ENCODE data around the gene FSTL4. TPM values are rescaled to one million over a fixed set of nuclear protein-coding genes. Genes with fewer than 3 reads are reported as not detected.

Gene FSTL4
- polyA plus RNA-seq, 1 donor from 2014 or later: 0.57 TPM

DNA sequence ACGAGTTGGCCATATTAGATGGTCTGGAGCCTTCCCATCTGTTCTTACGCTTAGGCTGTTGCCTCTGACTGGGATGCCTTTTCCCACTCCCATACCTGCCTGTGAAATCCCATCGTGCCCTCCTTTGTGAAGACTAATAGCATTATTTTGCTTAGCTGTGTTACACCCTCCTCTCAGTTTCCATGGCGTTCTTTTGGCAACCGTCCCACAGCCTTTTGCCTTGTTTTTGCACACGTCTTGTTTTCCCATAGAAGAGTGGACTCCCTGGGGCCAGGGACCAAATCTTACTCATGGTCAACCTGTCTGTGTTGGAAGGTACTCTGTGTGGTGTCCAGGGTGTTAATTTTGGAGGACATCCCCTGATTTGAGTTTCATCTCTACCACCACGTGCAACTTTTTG is 318.4 kb downstream of the FSTL4 start:
- Histone ChIP-seq H3K4me2 (ENCODE audit: low read length) (no peak overlapping the region), H3K9ac (ENCODE audit: low read length) (no peak overlapping the region), H3K79me2 (replicated peaks; ENCODE audit: insufficient read depth, low read length) (no peaks in the 10 kb centered on the region), H3K27me3 (ENCODE audit: insufficient read depth, low read depth, low read length) (no peaks in the 10 kb centered on the region), H3K4me3 (ENCODE audit: low read length) (no peak overlapping the region), H3K36me3 (ENCODE audit: insufficient read depth, low read length) (no peaks in the 10 kb centered on the region), H2AFZ (ENCODE audit: low read depth, low read length) (no peak overlapping the region), H3F3A (ENCODE audit: insufficient read depth, low read length, poor library complexity, severe bottlenecking) (no peaks in the 10 kb centered on the region), H3K27ac (ENCODE audit: low read length) (no peak overlapping the region), H3K9me3 (ENCODE audit: low read length) (no peaks in the 10 kb centered on the region), H3K9me2 (ENCODE audit: insufficient read depth, low read length) (no peaks in the 10 kb centered on the region), H4K20me1 (ENCODE audit: insufficient read depth) (no peaks in the 10 kb centered on the region)
- TF ChIP-seq POLR2AphosphoS5 (IDR thresholded peaks at IDR 0.05) (no peak), RAD21 (conservative IDR thresholded peaks at IDR 0.05) (no peak), EP300 (conservative IDR thresholded peaks at IDR 0.05; ENCODE audit: poor library complexity, severe bottlenecking) (no peak), SMC3 (conservative IDR thresholded peaks at IDR 0.05; ENCODE audit: poor library complexity) (no peak), TAF1 (IDR thresholded peaks at IDR 0.05; ENCODE audit: low read depth) (no peak), EZH2 (IDR thresholded peaks at IDR 0.05; ENCODE audit: borderline replicate concordance, insufficient read depth, low read length, poor library complexity, severe bottlenecking) (no peak), MXI1 (conservative IDR thresholded peaks at IDR 0.05; ENCODE audit: poor library complexity, severe bottlenecking) (no peak)
- TF ChIP-seq, protein P1, sequence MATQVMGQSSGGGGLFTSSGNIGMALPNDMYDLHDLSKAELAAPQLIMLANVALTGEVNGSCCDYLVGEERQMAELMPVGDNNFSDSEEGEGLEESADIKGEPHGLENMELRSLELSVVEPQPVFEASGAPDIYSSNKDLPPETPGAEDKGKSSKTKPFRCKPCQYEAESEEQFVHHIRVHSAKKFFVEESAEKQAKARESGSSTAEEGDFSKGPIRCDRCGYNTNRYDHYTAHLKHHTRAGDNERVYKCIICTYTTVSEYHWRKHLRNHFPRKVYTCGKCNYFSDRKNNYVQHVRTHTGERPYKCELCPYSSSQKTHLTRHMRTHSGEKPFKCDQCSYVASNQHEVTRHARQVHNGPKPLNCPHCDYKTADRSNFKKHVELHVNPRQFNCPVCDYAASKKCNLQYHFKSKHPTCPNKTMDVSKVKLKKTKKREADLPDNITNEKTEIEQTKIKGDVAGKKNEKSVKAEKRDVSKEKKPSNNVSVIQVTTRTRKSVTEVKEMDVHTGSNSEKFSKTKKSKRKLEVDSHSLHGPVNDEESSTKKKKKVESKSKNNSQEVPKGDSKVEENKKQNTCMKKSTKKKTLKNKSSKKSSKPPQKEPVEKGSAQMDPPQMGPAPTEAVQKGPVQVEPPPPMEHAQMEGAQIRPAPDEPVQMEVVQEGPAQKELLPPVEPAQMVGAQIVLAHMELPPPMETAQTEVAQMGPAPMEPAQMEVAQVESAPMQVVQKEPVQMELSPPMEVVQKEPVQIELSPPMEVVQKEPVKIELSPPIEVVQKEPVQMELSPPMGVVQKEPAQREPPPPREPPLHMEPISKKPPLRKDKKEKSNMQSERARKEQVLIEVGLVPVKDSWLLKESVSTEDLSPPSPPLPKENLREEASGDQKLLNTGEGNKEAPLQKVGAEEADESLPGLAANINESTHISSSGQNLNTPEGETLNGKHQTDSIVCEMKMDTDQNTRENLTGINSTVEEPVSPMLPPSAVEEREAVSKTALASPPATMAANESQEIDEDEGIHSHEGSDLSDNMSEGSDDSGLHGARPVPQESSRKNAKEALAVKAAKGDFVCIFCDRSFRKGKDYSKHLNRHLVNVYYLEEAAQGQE (IDR thresholded peaks at IDR 0.05; ENCODE audit: borderline replicate concordance): no peak
- TF ChIP-seq, protein P2, sequence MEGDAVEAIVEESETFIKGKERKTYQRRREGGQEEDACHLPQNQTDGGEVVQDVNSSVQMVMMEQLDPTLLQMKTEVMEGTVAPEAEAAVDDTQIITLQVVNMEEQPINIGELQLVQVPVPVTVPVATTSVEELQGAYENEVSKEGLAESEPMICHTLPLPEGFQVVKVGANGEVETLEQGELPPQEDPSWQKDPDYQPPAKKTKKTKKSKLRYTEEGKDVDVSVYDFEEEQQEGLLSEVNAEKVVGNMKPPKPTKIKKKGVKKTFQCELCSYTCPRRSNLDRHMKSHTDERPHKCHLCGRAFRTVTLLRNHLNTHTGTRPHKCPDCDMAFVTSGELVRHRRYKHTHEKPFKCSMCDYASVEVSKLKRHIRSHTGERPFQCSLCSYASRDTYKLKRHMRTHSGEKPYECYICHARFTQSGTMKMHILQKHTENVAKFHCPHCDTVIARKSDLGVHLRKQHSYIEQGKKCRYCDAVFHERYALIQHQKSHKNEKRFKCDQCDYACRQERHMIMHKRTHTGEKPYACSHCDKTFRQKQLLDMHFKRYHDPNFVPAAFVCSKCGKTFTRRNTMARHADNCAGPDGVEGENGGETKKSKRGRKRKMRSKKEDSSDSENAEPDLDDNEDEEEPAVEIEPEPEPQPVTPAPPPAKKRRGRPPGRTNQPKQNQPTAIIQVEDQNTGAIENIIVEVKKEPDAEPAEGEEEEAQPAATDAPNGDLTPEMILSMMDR (IDR thresholded peaks at IDR 0.05; ENCODE audit: poor library complexity, severe bottlenecking): no peak

DNA sequence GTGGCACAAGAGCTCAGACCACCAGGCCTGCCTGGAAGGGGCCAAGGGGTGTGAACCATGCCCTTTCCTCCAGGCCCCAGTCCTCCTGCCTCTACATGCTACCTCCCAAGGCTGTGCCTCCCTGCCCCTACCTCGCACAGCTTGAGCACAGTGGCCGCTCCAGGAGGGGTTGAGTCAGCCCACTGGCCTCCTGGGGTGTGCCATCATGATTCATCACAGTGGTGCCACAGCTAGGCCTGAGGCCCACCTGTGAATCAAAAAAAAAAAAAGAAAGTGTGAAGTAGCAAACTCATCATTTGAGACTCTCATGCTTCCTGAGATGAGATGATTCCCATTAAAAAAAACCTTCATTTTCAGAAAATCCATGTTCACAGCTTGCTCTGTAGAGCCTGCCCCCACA is 320.0 kb downstream of the FSTL4 start:
- H4K20me1 ChIP-seq (ENCODE audit: insufficient read depth): no peaks in the 10 kb centered on the region
- H3F3A ChIP-seq (ENCODE audit: insufficient read depth, low read length, poor library complexity, severe bottlenecking): no peaks in the 10 kb centered on the region
- H2AFZ ChIP-seq (ENCODE audit: low read depth, low read length): no peak overlapping the region
- no peaks in the 10 kb centered on the region for H3K9me2 ChIP-seq (ENCODE audit: insufficient read depth, low read length)
- H3K4me2 ChIP-seq (ENCODE audit: low read length): no peak overlapping the region
- H3K36me3 ChIP-seq (ENCODE audit: insufficient read depth, low read length): no peaks in the 10 kb centered on the region
- H3K27me3 ChIP-seq (ENCODE audit: insufficient read depth, low read depth, low read length): no peaks in the 10 kb centered on the region
- H3K79me2 ChIP-seq (replicated peaks; ENCODE audit: insufficient read depth, low read length): no peaks in the 10 kb centered on the region
- H3K9me3 ChIP-seq (ENCODE audit: low read length): no peaks in the 10 kb centered on the region
- TF ChIP-seq, protein P1 (IDR thresholded peaks at IDR 0.05; ENCODE audit: borderline replicate concordance): no peak
- no peak for TF ChIP-seq RAD21 (conservative IDR thresholded peaks at IDR 0.05)
- TF ChIP-seq EZH2 (IDR thresholded peaks at IDR 0.05; ENCODE audit: borderline replicate concordance, insufficient read depth, low read length, poor library complexity, severe bottlenecking): no peak
- TF ChIP-seq SMC3 (conservative IDR thresholded peaks at IDR 0.05; ENCODE audit: poor library complexity): no peak
- TF ChIP-seq TAF1 (IDR thresholded peaks at IDR 0.05; ENCODE audit: low read depth): no peak
- TF ChIP-seq, protein P2 (IDR thresholded peaks at IDR 0.05; ENCODE audit: poor library complexity, severe bottlenecking): no peak
- no peak for TF ChIP-seq EP300 (conservative IDR thresholded peaks at IDR 0.05; ENCODE audit: poor library complexity, severe bottlenecking)
- no peak for TF ChIP-seq POLR2AphosphoS5 (IDR thresholded peaks at IDR 0.05)
- no peak for TF ChIP-seq MXI1 (conservative IDR thresholded peaks at IDR 0.05; ENCODE audit: poor library complexity, severe bottlenecking)
- H3K4me3 ChIP-seq (ENCODE audit: low read length): no peak overlapping the region
- H3K9ac ChIP-seq (ENCODE audit: low read length): no peak overlapping the region
- H3K27ac ChIP-seq (ENCODE audit: low read length): no peak overlapping the region

Measured in neural cell (in vitro differentiated cells).